ENCODE measurements around the gene TOMM70.

TOMM70 gene

DNA sequence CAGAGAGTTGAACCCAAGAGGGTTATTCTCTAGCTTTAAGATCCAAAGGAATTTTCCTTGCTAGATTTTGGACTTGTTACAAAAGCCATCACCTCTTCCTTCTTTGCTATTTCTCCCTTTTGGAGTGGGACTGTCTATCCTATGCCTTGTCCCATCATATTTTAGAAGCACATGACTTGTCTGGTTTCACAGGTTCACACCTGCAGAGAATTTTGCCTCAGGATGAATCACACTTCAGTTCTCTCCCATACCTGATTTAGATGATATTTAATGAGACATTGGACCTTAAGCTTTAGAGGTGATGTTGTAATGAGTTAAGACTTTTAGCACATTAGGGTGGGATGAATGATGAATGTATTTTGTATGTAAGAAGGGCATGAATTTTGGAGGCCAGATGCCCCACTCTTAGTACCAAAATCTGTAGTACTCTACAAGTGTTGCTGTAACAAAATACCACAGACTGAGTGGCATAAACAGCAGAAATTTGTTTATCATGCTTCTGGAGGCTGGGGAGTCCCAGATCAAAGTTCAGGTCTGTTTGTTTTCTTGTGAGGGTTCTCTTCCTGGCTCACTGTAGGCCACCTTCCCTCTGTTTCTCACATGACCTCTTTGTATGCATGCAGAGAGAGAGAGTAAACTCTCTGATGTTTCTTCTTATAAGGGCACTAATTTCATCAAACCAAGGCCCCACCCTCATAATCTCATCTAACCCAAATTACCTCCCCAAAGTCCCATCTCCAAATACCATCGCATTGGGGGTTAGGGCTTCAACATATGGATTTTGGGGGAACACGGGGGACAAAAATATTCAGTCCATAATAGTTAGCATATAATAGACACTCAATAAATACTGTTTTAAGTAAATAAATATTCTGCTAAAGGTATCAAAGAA is 10.4 kb upstream of the TOMM70 start:
- no peak for DNase-seq (ENCODE audit: low spot score)

DNA sequence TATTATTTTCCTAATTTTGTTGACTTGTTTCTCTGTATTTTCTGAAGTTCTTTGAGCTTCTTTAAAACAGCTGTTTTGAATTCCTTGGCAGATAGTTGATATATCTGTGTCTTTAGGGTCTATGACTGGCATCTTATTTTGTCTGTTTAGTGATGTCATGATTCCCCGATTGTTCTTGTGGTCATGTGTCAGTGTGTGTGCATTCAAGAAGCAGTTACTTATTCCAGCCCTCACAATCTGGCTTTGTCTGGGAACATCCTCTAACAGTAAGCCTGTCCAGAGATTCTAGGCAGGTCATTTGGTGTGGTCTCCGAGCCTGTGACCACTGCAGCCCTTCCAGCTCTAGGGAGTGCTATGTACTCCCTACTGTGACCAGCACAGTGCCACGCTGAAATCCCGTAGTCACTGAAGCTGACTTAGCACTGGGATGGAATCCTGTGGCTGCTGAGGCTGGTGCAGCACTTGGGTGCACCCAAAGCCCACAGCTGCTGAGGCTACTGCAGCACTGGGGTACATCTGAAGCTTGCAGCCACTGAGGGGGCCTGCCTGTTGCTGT is 7.2 kb upstream of the TOMM70 start:
- no peak for DNase-seq (ENCODE audit: low spot score)

DNA sequence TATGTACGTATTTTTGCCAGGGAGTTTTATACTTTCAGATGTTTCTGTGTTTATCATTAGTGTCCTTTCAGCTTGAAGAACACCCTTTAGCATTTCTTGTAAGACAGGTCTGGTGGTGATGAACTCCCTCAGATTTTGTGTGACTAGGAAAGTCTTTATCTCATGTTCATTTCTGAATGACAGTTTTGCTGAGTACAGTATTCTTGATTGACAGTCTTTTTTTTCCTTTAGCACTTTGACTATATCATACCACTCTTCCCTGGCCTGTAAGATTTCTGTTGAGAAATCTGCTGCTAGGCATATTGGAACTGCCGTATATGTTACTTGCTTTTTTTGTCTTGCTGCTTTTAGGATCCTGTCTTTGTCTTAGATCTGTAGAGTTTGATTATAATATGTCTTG is 6.3 kb upstream of the TOMM70 start:
- DNase-seq (ENCODE audit: low spot score) = no peak

DNA sequence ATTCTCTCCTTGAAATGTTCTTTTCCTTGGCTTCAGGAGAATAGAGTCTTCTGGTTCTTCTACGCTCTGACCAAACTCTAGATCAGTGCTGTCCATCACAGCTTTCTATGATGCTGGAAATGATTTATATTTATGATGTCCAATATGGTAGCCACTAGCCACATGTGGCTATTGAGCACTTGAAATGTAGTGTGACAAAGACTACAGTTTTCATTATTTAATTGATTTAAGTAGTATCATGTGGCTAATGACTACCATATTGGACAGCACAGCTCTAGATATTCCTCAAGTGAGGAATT is 3.3 kb upstream of the TOMM70 start:
- no peak for DNase-seq (ENCODE audit: low spot score)

DNA sequence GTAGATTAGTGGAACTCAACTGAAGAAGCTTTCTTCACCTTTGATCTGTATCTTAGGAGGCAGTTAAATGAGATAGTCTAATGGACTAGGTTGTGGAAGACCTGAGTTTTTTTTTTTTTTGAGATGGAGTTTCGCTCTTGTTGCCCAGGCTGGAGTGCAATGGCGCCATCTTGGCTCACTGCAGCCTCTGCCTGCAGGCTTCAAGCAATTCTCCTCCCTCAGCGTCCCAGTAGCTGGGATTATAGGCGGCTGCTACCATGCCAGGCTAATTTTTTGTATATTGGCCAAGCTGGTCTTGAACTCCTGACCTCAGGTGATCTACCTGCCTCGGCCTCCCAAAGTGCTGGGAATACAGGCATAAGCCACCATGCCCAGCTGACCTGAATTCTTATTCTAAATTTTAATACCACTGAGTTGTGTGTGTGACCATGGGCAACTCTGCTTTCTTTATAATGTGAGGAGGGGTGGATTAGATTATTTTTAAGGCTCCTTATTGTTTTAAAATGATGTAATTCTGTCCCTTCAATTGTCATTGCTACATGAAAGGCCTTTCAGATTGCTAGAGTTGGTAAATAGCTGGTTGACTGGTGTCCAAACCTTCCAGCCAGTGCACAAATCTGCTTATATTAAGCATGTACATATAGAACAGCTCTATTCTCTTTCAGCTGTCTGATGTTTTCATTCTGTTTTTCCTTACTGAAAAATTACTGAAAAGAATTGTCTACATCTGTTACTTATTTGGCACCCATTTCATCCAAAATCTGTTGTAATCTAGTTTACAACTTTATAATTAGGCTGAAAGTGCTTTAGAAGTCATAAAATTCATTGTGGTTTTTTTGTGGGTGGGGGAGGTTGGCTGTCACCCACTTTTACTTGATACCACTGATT is 2.7 kb upstream of the TOMM70 start:
- DNase-seq (ENCODE audit: low spot score) = no peak

DNA sequence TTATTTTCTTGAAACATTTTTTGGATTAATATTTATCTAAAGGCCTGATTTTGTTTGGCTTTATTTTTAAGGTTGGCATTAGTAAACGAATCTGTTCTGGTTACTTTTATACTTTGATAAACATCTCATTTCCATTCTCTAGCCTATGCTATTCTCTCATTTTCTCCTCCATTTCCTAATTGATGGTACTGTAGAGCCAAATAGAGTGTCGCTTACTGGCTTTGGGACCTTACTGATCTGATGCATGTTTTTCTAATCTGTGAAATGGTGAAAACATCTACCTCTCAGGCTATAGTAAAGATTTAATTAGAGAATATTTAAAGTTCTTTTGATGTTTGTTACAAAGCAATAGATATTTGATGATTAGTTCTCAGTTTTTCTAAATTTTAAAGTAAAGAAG is 2.0 kb upstream of the TOMM70 start:
- no peak for DNase-seq (ENCODE audit: low spot score)

DNA sequence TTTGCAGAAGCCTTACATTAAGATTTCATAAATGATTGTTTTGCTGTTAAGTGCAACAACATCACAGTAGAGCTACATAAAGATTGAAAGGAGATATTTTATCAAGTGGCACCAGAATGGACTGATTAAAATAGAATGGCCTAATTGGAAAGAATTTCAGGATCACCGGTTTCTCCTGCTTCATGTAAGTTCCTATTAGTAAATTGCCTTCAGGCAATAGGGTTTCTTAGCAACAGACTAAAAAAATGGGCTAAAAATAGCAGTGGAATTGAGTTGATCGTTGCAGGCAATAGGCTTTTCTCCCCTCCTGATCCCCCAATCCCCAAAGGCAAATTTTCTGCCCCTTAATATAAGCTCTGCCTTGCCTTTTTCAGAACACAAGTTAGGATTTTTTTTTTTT is 1.4 kb upstream of the TOMM70 start:
- DNase-seq (ENCODE audit: low spot score) = no peak

DNA sequence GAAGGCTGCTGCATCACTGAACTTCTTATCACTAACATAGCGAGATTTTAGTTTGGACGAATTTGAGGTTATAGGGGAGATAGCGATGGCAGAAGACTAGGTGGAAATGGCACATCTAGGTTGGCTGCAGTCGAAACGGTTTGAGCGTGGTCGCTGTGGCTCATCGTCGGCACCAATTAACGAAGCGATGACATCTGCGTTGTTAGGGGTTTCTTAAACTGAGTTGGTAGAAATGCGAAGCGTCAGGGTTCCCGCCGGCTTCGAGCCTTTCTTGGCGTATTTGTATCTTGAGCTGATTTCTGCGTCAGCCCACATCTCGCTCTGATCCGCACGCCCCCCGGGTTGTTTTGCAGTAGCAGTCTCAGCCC is 769 bp upstream of the TOMM70 start:
- DNase-seq (ENCODE audit: low spot score) = peak; percentile 75

DNA sequence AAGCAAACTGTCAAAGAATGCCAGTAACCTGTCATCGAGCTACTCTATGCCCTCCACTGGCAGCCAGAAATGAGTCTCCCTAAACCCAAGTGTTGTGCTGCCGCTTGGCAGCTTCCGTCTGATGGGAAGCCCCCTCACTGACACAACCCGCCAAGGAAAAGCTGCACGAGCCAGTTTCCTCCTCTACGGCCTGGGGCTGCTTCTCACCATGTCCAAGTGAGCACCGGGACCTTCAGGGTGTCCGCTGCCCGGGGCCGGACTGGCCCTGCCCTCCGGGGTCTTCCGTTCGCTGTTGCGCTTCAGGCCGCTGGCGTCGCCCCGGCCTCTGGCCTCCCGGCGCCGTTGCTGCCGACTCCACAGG is 490 bp downstream of the TOMM70 start:
- DNase-seq (ENCODE audit: low spot score) = peak; percentile 73

DNA sequence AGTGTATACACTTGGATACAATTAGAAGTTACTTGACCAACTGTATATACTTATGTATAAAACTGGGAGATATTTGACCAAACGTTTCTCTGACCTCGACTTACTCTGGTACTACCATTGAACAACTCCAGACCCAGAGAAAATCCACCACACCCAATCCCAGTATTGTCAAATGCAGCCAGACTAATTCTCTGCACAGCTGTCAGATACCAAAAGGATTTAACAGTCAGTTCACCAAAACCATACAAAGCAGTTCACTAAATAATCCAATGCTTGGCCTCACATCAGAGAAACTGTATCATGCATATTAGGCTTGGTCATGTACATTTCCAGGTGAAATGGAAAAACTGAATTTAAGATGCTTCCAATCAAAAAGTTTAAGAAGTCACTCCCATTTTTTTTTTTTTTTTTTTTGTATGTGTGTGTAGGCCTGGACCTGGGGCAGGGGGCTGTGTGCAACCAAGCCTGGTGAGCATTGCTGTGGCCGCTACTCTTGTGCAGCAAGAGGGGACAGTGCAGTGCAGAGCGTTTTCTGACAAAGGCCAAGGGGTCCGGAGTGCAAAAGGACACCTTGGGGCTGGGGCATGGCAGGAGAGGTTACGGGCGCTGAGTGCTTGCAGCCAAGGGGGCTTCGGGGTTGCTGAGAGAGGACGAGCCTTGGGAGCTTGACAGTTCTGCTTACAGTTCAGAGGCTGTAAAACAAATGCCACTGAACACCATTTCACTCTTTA is 1.4 kb downstream of the TOMM70 start:
- no peak for DNase-seq (ENCODE audit: low spot score)

DNA sequence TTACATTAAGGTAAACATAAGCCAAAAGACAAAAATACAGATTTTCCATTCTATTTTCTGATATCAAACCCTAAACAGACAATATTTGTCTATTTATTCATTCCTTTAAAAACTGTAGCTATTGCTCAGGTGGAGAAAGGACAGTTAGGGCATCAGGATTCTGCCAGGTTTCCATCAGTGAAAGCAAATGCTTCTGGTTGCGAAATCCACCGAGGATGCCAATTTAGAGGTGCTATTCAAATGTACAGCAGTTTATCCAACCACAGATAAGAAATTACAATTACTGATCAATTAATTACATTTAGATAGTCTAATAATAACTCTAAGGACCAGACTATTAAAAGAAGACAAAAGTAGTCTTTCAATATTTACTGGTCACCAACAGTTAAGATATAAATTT is 3.9 kb downstream of the TOMM70 start:
- DNase-seq (ENCODE audit: low spot score) = no peak

DNA sequence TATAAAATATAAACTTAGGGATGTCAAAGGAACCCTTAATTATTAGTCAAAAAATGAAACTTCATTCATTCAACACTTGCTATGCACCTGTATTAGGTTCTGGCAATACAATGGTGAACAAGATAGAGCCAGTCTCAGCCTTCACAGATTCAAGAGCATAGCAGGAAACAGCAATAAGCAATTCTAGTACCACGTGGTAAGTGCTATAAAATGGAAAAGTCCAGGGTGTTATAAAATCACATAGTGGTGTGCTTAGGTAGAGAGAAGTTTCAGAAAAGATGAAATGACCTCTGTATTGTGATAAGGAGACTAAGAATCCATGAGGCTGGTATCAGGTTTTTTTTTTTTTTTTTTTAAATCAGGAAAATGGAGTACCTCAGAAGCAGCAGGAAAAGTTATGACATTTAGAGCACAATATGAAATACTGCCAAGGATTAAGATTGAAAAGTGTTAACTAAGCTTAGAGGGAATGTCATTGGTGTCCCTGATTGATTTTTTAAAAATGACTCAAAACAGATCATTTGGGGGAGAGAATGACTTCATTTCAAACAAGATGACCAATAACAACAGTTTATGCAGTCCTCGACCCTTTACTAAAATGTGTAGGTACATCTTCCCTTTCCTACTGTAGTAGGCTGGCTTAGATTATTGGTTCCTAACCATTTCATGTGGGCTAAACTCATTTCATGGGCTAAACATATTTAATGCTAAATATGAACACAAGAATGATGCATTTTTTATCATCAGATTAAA is 5.0 kb downstream of the TOMM70 start:
- DNase-seq (ENCODE audit: low spot score) = no peak

DNA sequence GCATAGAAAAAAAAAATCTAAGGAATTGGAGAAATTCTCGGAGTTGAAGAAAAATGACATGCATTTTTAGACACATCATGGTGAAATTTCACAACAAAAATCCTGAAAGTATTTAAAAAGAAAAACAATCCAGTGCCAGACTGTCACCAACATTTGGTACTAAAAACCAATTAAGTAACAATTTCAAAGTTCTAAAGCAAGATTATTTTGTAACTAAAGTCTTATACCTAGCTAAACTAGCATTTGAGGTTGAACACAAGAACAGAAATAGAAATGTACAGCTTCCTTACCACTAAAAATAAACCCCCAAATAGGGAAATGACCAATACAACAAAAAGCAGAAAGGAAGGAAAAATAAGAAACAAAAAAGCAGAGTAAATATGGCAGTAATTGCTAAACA is 11.9 kb downstream of the TOMM70 start:
- no peak for DNase-seq (ENCODE audit: low spot score)

DNA sequence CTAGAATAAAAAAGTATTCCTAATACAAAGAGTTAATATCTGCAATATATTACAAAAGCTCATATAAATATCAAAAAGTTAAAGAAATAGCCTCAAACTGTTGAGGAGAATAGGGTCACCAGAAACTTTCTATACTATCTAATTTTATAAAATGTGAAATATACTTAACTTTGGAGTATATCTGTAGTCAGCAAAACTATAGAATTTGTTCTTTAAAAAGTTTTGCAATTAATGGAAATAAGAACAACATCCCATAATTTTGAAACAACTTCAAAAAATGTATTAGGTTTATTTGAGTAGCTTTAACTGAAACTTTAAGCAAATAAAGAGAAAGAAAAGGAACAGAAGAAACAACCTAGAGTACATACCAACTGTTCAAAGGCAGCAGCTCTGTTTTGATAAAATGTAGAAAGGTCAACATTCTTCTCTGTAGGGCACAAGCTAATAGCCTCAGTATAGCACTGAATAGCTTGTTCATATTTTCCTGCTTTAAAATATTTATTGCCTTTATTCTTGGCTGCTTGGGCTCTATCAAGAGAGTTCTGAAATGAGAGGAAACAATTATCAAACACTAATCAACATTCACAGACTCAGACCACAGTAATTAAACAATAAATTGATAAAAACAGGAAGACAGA is 14.3 kb downstream of the TOMM70 start:
- DNase-seq (ENCODE audit: low spot score) = no peak

DNA sequence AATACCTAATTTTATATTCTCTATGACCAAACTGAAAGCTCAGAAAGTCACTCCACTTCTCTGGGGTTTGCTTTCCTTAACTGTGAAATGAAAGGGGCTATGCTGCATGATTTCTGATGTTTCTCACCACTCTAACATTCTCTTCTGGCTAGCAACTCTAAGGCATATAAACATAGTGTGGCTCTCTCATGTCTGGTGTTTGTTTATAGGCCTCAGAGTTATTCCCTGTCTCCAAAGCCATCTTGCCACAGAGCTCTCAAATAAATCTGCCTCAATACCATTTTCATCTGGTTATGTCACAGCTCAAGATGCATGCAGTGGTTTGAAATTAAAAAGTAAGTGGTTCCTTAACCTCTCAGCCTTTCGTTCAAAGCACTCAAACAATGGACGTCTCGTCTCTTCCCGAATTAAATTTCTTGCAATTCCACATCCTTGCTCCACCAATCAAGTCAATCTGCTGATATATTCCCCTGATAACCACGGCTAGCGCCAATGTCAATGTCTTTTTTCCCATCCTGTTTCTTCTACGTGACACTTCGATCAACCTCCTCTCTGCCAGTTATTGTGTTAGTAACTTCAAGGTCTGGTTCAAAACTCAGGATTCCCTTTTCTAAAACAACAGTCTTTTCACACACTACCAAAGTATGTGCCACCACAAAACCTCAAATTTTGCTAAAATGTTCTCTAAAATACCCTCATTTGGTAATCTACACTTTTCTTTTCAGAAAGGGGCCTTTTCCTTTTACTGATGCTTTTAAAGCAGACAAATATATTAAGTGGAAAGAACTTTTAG is 16.0 kb downstream of the TOMM70 start:
- DNase-seq (ENCODE audit: low spot score) = no peak

DNA sequence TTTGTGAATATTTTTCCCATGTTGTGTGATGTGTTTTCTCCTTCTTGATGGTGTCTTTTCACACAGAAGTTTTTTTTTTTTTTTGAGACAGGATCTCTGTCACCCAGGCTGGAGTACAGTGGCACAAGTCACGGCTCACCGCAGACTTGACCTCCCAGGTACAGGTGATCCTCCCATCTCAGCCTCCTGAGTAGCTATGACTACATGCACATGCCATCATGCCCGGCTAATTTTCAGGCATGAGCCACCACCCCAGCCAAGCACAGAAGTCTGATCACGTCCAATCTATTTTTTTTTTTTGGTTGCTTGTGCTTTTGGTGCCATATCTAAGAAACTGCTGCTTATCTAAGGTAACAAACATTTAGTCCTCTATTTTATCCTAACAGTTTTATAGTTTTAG is 24.6 kb downstream of the TOMM70 start:
- DNase-seq (ENCODE audit: low spot score) = no peak

DNA sequence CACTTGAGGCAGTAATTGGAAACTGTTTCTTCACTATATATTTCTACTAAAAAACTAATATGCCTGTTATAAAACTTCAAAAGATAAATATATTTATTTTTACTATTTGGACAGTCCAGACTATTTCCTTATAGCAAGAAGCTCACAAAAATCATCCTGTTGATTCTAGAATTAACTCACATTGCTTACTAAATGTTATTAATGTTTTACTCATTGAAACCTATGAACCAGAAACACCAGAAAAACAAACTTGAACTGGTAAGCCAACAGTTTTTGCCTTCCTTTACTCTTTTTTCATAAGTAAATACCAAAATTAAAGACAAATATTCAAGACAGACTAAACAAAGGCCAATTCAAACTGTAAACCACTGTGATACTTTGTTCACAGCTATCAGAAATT is 26.4 kb downstream of the TOMM70 start:
- DNase-seq (ENCODE audit: low spot score) = no peak

DNA sequence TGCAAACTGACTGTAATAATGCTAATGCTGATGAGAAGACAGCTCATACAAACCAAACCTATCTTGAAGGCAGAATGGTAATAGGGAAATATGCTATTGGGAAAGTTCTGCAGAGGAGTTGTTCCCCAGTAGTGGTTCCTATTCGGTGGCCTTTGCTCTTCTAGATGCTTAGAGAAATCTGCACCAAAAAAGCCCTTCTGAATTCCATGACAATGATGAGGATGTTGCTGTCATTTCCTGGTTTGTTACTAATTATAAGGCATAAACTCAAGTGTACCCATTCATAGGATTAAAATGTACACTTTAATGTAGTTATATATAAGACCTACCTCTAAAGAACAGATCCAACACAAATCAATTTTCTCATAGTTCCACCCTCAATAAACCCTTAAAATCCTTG is 30.1 kb downstream of the TOMM70 start:
- no peak for DNase-seq (ENCODE audit: low spot score)

DNA sequence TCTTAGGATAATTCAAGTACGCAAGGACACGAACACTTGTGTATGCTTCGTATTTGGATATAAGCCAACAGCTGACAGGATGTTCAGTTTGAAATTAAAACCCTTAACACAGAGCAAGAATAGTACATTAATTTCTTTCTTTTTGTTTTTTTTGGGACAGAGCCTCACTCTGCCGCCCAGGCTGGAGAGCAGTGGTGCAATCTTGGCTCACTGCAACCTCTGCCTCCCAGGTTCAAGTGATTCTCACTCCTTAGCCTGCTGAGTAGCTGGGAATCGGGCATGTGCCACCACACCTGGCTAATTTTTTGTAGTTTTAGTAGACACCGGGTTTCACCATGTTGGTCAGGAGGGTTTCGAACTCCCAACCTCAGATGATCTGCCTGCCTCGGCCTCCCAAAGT is 32.4 kb downstream of the TOMM70 start:
- DNase-seq (ENCODE audit: low spot score) = no peak

DNA sequence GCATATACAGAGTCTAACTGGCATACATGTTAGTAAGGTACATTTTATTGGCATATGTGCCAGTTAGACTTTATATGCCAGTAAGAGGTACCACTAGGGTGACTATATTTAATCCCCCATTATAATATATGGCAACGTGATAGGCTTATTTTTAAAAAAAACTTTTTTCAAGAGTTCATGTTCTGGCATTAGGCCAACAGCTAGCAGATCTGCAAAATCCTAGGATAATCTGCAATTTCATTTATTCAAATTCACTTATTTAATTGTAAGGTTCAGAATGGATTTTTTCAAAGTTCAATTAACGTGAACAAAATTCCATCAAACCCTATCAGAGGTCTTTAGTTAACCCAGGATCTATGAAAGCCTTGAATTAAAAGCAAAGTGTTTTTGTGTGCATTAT is 34.5 kb downstream of the TOMM70 start:
- DNase-seq (ENCODE audit: low spot score) = no peak

DNA sequence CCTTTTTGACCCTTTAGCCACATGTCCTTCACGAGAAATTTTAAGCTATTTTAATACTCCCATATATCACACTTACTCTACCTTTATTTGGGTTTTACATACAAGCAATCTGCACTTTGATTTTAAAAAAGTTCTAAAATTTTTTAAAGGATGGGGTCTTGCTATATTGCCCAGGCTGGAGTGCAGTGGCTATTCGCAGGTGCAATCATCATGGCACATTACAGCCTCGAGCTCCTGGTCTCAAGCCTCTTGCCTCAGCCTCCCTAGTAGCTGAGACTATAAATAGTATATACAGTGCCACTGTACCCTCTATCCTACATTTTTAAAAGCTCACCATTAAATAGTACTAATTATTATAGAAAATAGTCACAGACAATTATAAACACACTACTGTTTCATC is 36.5 kb downstream of the TOMM70 start:
- no peak for DNase-seq (ENCODE audit: low spot score)

Data from left forelimb (tissue), 1 donor.